ENCODE results near the gene SSBP3.

SSBP3 gene

DNA sequence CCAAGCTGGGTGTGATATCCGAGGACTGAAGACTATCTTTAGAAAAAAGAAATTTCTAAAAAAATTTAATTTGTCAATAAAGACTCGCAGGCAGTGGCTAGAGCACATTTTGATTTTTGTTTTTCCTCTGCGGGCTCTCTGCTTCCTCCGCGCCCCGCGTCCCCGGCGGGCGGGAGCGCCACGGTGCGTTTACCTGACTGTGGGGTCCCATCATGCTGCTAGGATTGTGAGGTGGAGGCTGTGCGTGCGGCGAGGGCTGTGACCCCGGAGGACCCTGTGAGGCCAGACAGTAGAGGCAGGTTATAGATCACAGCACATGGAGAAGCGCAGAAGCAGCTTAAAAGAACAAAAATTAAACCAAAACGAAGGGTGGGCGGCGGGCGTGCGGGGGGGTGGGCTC lies 148.3 kb downstream of the SSBP3 start:
- TF ChIP-seq, protein P1, sequence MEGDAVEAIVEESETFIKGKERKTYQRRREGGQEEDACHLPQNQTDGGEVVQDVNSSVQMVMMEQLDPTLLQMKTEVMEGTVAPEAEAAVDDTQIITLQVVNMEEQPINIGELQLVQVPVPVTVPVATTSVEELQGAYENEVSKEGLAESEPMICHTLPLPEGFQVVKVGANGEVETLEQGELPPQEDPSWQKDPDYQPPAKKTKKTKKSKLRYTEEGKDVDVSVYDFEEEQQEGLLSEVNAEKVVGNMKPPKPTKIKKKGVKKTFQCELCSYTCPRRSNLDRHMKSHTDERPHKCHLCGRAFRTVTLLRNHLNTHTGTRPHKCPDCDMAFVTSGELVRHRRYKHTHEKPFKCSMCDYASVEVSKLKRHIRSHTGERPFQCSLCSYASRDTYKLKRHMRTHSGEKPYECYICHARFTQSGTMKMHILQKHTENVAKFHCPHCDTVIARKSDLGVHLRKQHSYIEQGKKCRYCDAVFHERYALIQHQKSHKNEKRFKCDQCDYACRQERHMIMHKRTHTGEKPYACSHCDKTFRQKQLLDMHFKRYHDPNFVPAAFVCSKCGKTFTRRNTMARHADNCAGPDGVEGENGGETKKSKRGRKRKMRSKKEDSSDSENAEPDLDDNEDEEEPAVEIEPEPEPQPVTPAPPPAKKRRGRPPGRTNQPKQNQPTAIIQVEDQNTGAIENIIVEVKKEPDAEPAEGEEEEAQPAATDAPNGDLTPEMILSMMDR (IDR thresholded peaks at IDR 0.05; ENCODE audit: control insufficient read depth, insufficient read depth, low read depth, low read length, missing control alignments): no peak

DNA sequence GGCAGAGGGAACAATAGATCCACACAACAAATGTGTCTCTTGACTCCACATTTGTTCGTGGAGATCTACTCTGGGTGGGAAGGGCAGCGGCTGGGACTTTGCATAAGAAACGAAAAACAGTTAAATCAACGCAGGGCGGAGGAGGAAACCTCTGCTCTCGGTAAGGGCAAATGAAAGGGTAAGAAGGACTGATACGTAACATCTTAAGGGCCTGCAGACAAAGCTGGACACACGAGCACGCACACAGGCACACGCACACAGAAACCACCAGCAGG lies 148.9 kb downstream of the SSBP3 start:
- TF ChIP-seq, protein P1 (IDR thresholded peaks at IDR 0.05; ENCODE audit: control insufficient read depth, insufficient read depth, low read depth, low read length, missing control alignments): no peak
- H3K4me3 ChIP-seq (ENCODE audit: control insufficient read depth, low read depth, low read length): no peak overlapping the region
- no peak for DNase-seq (ENCODE audit: low read depth)

More for the DNA sequence above, 148.3 kb downstream of the SSBP3 start:
- no peak for DNase-seq (ENCODE audit: low read depth)
- no peak overlapping the region for H3K4me3 ChIP-seq (ENCODE audit: control insufficient read depth, low read depth, low read length)

GRCh38 chr1:54256522-54257345 lies 149.5 kb downstream of the SSBP3 start:
- no peak for DNase-seq (ENCODE audit: low read depth)
- no peak overlapping the region for H3K4me3 ChIP-seq (ENCODE audit: control insufficient read depth, low read depth, low read length)
- TF ChIP-seq, protein P1 (IDR thresholded peaks at IDR 0.05; ENCODE audit: control insufficient read depth, insufficient read depth, low read depth, low read length, missing control alignments): no peak

DNA sequence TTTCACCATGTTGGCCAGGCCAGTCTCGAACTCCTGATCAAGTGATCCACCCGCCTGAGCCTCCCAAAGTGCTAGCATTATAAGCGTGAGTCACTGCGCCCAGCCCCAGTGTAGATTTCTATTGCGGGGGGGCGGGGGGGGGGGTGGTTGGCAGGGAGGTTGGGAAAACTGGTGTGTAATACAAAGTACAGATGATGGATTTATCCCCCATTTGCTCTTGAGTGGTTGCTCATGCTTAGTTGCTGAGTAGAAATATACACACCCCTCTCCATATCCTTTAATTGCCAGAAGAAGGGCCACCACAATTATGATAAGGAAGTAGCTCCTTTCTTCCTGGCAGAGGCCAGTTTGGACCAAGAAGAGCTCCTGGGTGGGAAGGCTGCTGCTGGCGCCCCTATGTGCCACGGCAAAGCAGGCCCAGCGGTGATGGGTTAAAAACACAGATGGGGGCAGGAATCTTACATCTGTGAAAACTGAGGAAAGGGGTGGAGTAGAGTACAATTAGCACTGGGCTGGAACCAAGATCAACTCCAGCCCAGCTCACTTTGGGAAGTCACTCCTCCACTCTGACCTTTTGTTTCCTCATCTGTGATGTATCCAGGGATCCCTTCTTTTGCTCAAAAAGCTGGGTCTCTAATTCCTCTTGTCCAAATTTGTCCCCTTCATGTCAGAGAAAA lies 151.0 kb downstream of the SSBP3 start:
- no peak for DNase-seq (ENCODE audit: low read depth)
- TF ChIP-seq, protein P1 (IDR thresholded peaks at IDR 0.05; ENCODE audit: control insufficient read depth, insufficient read depth, low read depth, low read length, missing control alignments): no peak
- H3K4me3 ChIP-seq (ENCODE audit: control insufficient read depth, low read depth, low read length): no peak overlapping the region

DNA sequence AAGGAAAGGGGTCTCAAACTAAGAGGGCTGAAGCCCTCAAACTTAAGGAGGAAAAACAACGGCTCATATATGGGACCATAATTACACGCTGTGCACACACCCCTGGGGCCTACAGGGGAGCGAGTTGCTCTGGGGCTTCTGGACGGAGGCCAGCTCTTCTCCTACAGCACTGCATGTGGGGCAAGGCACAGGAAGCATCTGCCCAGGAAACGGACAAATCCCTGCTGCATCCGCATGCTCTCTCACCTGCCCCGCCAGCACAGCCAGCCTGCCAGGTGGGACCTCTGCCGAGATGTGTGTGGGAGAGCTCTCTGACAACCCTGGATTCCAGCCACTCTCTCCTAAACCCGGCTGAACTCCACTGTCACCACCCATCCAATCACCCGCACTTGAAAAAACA lies 152.1 kb downstream of the SSBP3 start:
- TF ChIP-seq, protein P1 (IDR thresholded peaks at IDR 0.05; ENCODE audit: control insufficient read depth, insufficient read depth, low read depth, low read length, missing control alignments): no peak
- DNase-seq (ENCODE audit: low read depth): no peak
- no peak overlapping the region for H3K4me3 ChIP-seq (ENCODE audit: control insufficient read depth, low read depth, low read length)

GRCh38 chr1:54253480-54253879 lies 152.7 kb downstream of the SSBP3 start:
- DNase-seq (ENCODE audit: low read depth): peak; percentile 55
- TF ChIP-seq, protein P1 (IDR thresholded peaks at IDR 0.05; ENCODE audit: control insufficient read depth, insufficient read depth, low read depth, low read length, missing control alignments): no peak
- H3K4me3 ChIP-seq (ENCODE audit: control insufficient read depth, low read depth, low read length): no peak overlapping the region
